Stomach (tissue), 4 donors: ENCODE results near the gene PIAS1.

Source experiments
- CTCF ChIP-seq, 7 experiments: fragments of 450-650 bp in 4 of 7; fragments of 200-600 bp in 3 of 7; sonication (generic) in 3 of 7; IDR thresholded peaks; one replicate each; pipeline ENCODE4 v1.5.1; 2016 to 2019; ENCODE audit warnings: antibody characterized with exemption in 7 of 7, control low read depth in 2 of 7, mild to moderate bottlenecking in 1 of 7
- POLR2A ChIP-seq, 4 donors: fragments of 450-650 bp; IDR thresholded peaks; one replicate each; pipeline ENCODE4 v1.6.1; 2016; ENCODE audit warnings: antibody characterized with exemption in 4 of 4, control low read depth in 2 of 4, mild to moderate bottlenecking in 1 of 4, moderate library complexity in 1 of 4
- POLR2AphosphoS5 ChIP-seq, 3 donors: sonication (generic); formaldehyde crosslinking; IDR thresholded peaks; one replicate each; pipeline ENCODE4 v1.6.1; 2016; ENCODE audit warnings: antibody characterized with exemption in 3 of 3

- no peak for TF ChIP-seq CTCF (IDR thresholded peaks at IDR 0.05)
- no peak for TF ChIP-seq POLR2A (IDR thresholded peaks at IDR 0.05)
- TF ChIP-seq POLR2AphosphoS5 (IDR thresholded peaks at IDR 0.05) = no peak
Measured at GRCh38 chr15:68062214-68062613, 8.1 kb downstream of the PIAS1 start.
